Adrenal gland (tissue), 12 donors: ENCODE data around the gene RBM4B. TPM values are rescaled to one million over a fixed set of nuclear protein-coding genes. Genes with fewer than 3 reads are reported as not detected.
A peak's percentile ranks its signal among the peaks of the same experiment; 100 is the strongest.

ENCODE experiments used
- DNase-seq, 7 donors: peaks; one replicate each; pipeline ENCODE4 v3.0.0-alpha.2; 2019 to 2020
- H3K27ac ChIP-seq, 5 donors: fragments of 200-600 bp; sonication (generic) in 4 of 5; 1 replicate in 3 of 5; 2 replicates in 2 of 5; pipeline versions ENCODE4 v1.5.1 to v1.8.0; 2016 to 2020; ENCODE audit warnings: mild to moderate bottlenecking in 1 of 5
- H3K27me3 ChIP-seq: fragments of 200-600 bp; 2 replicates; pipeline ENCODE4 v1.8.0; 2021
- H3K36me3 ChIP-seq, 2 donors: fragments of 200-600 bp; replicated peaks in 1 of 2; 1 replicate in 1 of 2; 2 replicates in 1 of 2; pipeline versions ENCODE4 v1.5.1 to v1.8.0; 2018 to 2022
- H3K4me1 ChIP-seq, 2 donors: fragments of 200-600 bp; replicated peaks in 1 of 2; 1 replicate in 1 of 2; 2 replicates in 1 of 2; pipeline versions ENCODE4 v1.5.1 to v1.8.0; 2018 to 2021
- H3K4me3 ChIP-seq, 4 donors: fragments of 200-600 bp; sonication (generic) in 3 of 4; one replicate each; pipeline ENCODE4 v1.5.1; 2016 to 2018
- H3K9me3 ChIP-seq, 3 donors: fragments of 200-600 bp; sonication (generic) in 1 of 3; replicated peaks in 1 of 3; 1 replicate in 2 of 3; 2 replicates in 1 of 3; pipeline versions ENCODE4 v1.5.1 to v1.8.0; 2016 to 2021
- CTCF ChIP-seq, 6 experiments: fragments of 450-650 bp in 4 of 6; fragments of 200-600 bp in 2 of 6; sonication (generic) in 1 of 6; IDR thresholded peaks; 1 replicate in 5 of 6; 2 replicates in 1 of 6; pipeline versions ENCODE4 v1.5.1 to v1.8.0; 2016 to 2021; ENCODE audit warnings: antibody characterized with exemption in 6 of 6, mild to moderate bottlenecking in 2 of 6, moderate library complexity in 1 of 6
- POLR2A ChIP-seq, 2 donors: fragments of 450-650 bp; IDR thresholded peaks; one replicate each; pipeline ENCODE4 v1.6.1; 2017; ENCODE audit warnings: antibody characterized with exemption in 2 of 2, mild to moderate bottlenecking in 2 of 2, moderate library complexity in 1 of 2
- WGBS, 4 donors: extraction: QIAGEN DNeasy Blood & Tissue Kit in 2 of 4; methylation state at CpG; one replicate each; pipeline versions ENCODE4 v1.1.5 to v1.1.7; 2013 to 2017; 5-methylcytosine and 5-hydroxymethylcytosine counted together
- intact Hi-C, 2 donors: fragments of 100-400 bp; cut with DNase I; formaldehyde crosslinking; loops; one replicate each; pipeline versions ENCODE4 v1.14.1 to v1.15.0; 2022 to 2023
- polyA plus RNA-seq, 3 donors: library from polyadenylated mRNA; stranded (reverse); fragments of 200-250 nt in 2 of 3; fragments of 350-450 nt in 1 of 3; fragmentation: Illumina TruSeq in 1 of 3; extraction: RNeasy Lipid Tissue Mini Kit (QIAGEN cat#74804) in 1 of 3; gene quantifications; one replicate each; pipeline ENCODE4 v1.2.3, GENCODE V29; 2013 to 2014
- total RNA-seq, 9 donors: library from RNA; depleted of rRNA in 4 of 9; stranded (reverse); fragments of >200 nt in 4 of 9; fragments of 120-200 nt in 1 of 9; fragmentation: NEBNext Ultra II Directional in 1 of 9; extraction: Animal tissue kit (Norgen Biotek cat#: 25700) in 1 of 9; gene quantifications; one replicate each; pipeline versions ENCODE4 v1.1.0 to v1.2.4, GENCODE V29; 2013 to 2023
- donor health status: healthy with polysubstance abuse.
- donor health status: Bipolar disorder and iron deficiency.
- donor health status: DM: yes; HTN: yes; CAD: no.
- donor health status: DM: no; HTN: no; CAD: no.
- donor health status: DM: no; HTN: no; CAD: no.
- donor health status: DM: yes; HTN: yes; CAD: no.

Gene RBM4B
- total and polyA plus RNA-seq, 12 donors = 9.9 to 40.3 (median 20.6) TPM

GRCh38 chr11:66720223-66720898 lies 42.7 kb upstream of the RBM4B start:
- no peaks in the 10 kb centered on the region for H3K27me3 ChIP-seq
- DNase-seq = peak; percentile 94 to 99 (median 98)
- H3K9me3 ChIP-seq = no peaks in the 10 kb centered on the region
- TF ChIP-seq CTCF (IDR thresholded peaks at IDR 0.05) = no peak
- peak; percentile 52 to 86 for TF ChIP-seq POLR2A (IDR thresholded peaks at IDR 0.05)
- peak overlapping the region; percentile 22 to 89 (median 72) for H3K27ac ChIP-seq
- H3K4me3 ChIP-seq = no peak overlapping the region
- no peaks in the 10 kb centered on the region for H3K36me3 ChIP-seq
- WGBS, 4 donors = 36 to 46% (median 39%) methylated on average over 9 to 15 of the region's 15 CpGs
- H3K4me1 ChIP-seq = peaks cover 23% of the 10 kb centered on the region in 2 donors
- intact Hi-C loops = no loop called here

- H3K27me3 ChIP-seq = no peaks in the 10 kb centered on the region
- no peak overlapping the region for H3K4me3 ChIP-seq
- H3K36me3 ChIP-seq = peaks cover 0 to 6% of the 10 kb centered on the region in 2 donors
- WGBS, 4 donors = 74 to 86% (median 82%) methylated on average over 7 to 8 of the region's 8 CpGs
- intact Hi-C loops = no loop called here
- peak overlapping the region in 3 of 5 donors; percentile 72 to 89 (median 80) for H3K27ac ChIP-seq
- peaks cover 23% of the 10 kb centered on the region in 2 donors for H3K4me1 ChIP-seq
- no peak for TF ChIP-seq POLR2A (IDR thresholded peaks at IDR 0.05)
- TF ChIP-seq CTCF (IDR thresholded peaks at IDR 0.05) = no peak
- H3K9me3 ChIP-seq = no peaks in the 10 kb centered on the region
- no peak for DNase-seq
Measured at GRCh38 chr11:66719111-66719872, 41.6 kb upstream of the RBM4B start.

GRCh38 chr11:66718320-66718971 lies 40.8 kb upstream of the RBM4B start:
- Histone ChIP-seq H3K27me3 (no peaks in the 10 kb centered on the region), H3K4me1 (peaks cover 20% of the 10 kb centered on the region in 2 donors), H3K27ac (no peak overlapping the region), H3K36me3 (peaks cover 0 to 8% of the 10 kb centered on the region in 2 donors), H3K4me3 (no peak overlapping the region), H3K9me3 (no peaks in the 10 kb centered on the region)
- 69 to 83% (median 73%) methylated on average over 18 to 26 of the region's 26 CpGs for WGBS, 4 donors
- intact Hi-C loops = no loop called here
- TF ChIP-seq POLR2A (IDR thresholded peaks at IDR 0.05) (no peak), CTCF (IDR thresholded peaks at IDR 0.05) (peak in 1 of 6 experiments; percentile 12)
- DNase-seq = no peak

GRCh38 chr11:66717925-66718319 lies 40.2 kb upstream of the RBM4B start:
- Histone ChIP-seq H3K27me3 (no peaks in the 10 kb centered on the region), H3K27ac (no peak overlapping the region), H3K4me3 (no peak overlapping the region), H3K4me1 (peaks cover 14 to 15% of the 10 kb centered on the region in 2 donors), H3K9me3 (no peaks in the 10 kb centered on the region), H3K36me3 (peaks cover 0 to 8% of the 10 kb centered on the region in 2 donors)
- no peak for TF ChIP-seq CTCF (IDR thresholded peaks at IDR 0.05)
- TF ChIP-seq POLR2A (IDR thresholded peaks at IDR 0.05) = no peak
- intact Hi-C loops = no loop called here
- DNase-seq = no peak
- WGBS, 4 donors = 88 to 91% (median 90%) methylated on average over 14 of the region's 14 CpGs
